Measurements from ENCODE around the gene CAPZB.
A peak's percentile ranks its signal among the peaks of the same experiment; 100 is the strongest.

CAPZB gene

GRCh38 chr1:19454265-19455146 is 30.8 kb downstream of the CAPZB start:
- H3K27ac Mint-ChIP-seq = peak overlapping the region; percentile 89
- H3K36me3 Mint-ChIP-seq = peaks cover 7% of the 10 kb centered on the region
- no peaks in the 10 kb centered on the region for H3K27me3 Mint-ChIP-seq
- H3K4me3 Mint-ChIP-seq = peak overlapping the region; percentile 58
- H3K9me3 Mint-ChIP-seq (ENCODE audit: low read depth) = no peaks in the 10 kb centered on the region
- peaks cover 90% of the 10 kb centered on the region for H3K4me1 Mint-ChIP-seq (ENCODE audit: low read depth)

GRCh38 chr1:19453741-19454201 is 31.6 kb downstream of the CAPZB start:
- Mint-ChIP-seq H3K27me3 (no peaks in the 10 kb centered on the region), H3K27ac (peak overlapping the region; percentile 89), H3K9me3 (ENCODE audit: low read depth) (no peaks in the 10 kb centered on the region), H3K4me1 (ENCODE audit: low read depth) (peaks cover 90% of the 10 kb centered on the region), H3K36me3 (peaks cover 7% of the 10 kb centered on the region), H3K4me3 (peak overlapping the region; percentile 58)

- Mint-ChIP-seq H3K4me3 (no peak overlapping the region), H3K27me3 (no peaks in the 10 kb centered on the region), H3K4me1 (ENCODE audit: low read depth) (peaks cover 93% of the 10 kb centered on the region), H3K27ac (peak overlapping the region; percentile 86), H3K36me3 (peaks cover 14% of the 10 kb centered on the region), H3K9me3 (ENCODE audit: low read depth) (no peaks in the 10 kb centered on the region)
These were observed 33.1 kb downstream of the CAPZB start for GRCh38 chr1:19452221-19452663.

DNA sequence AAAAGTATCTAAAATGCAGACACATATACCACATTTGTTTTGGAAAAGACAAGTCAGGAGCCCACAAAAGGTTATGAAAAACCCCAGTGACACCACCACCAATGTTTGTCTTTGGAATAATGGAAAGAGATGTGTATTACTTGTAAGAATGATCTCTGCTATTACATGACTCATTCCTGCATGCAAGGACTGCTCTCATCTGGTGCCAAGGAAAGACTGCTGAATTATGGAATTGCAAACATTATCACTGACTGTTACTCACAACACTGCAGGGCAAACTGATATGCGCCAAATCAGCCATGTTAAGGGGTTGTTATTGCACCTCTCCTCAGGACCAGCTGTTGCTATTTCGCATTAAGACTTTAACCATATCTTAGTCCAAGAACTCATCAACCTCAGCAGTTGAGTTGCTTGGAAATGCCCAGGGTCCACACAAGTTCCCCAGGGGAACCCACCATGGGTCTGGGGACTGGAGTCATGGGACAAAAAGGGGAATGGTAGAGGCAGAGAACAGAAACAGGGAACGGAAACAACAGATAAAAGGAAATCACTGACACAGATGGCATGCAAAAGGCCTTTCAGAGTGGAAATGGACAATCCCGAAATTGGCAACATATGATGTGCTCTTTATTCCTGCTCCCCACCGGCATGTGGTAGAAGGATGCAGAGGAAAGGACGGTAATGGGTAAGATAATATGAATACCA is 34.4 kb downstream of the CAPZB start:
- peaks cover 91% of the 10 kb centered on the region for H3K4me1 Mint-ChIP-seq (ENCODE audit: low read depth)
- no peaks in the 10 kb centered on the region for H3K9me3 Mint-ChIP-seq (ENCODE audit: low read depth)
- peak overlapping the region; percentile 93 for H3K27ac Mint-ChIP-seq
- H3K4me3 Mint-ChIP-seq = peak overlapping the region; percentile 12
- peaks cover 12% of the 10 kb centered on the region for H3K36me3 Mint-ChIP-seq
- H3K27me3 Mint-ChIP-seq = no peaks in the 10 kb centered on the region

DNA sequence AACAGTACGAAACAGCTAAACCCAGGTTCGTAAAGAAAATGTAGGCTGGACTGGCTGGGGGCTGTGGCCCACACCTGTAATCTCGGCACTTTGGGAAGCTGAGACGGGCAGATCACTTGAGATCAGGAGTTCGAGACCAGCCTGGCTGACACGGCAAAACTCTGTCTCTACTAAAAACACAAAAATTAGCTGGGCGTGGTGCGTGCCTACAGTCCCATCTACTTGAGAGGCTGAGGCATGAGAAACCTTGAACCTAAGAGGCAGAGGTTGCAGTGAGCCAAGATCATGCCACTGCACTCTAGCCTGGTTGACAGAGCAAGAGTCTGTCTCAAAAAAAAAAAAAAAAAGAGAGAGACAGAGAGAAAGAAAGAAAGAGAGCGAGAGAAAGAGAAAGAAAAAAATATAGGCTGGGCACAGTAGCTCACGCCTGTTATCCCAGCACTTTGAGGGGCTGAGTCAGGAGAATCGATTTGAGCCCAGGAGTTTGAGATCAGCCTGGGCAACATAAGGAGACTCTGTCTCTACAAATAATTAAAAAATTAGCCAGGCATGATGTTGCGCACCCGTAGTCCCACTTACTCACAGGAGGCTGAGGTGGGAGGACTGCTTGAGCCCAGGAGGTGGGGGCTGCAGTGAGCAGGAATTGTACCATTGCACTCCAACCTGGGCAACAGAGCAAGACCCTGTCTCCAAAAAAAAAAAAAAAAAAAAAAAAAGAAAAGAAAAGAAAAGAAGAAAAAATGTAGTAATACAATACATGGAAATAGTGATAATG is 35.7 kb downstream of the CAPZB start:
- H3K4me3 Mint-ChIP-seq = peak overlapping the region; percentile 76
- no peaks in the 10 kb centered on the region for H3K9me3 Mint-ChIP-seq (ENCODE audit: low read depth)
- peaks cover 12% of the 10 kb centered on the region for H3K36me3 Mint-ChIP-seq
- H3K27me3 Mint-ChIP-seq = no peaks in the 10 kb centered on the region
- H3K4me1 Mint-ChIP-seq (ENCODE audit: low read depth) = peaks cover 91% of the 10 kb centered on the region
- H3K27ac Mint-ChIP-seq = peak overlapping the region; percentile 93

- Mint-ChIP-seq H3K9me3 (ENCODE audit: low read depth) (no peaks in the 10 kb centered on the region), H3K4me1 (ENCODE audit: low read depth) (peaks cover 90% of the 10 kb centered on the region), H3K36me3 (peaks cover 12% of the 10 kb centered on the region), H3K27ac (peak overlapping the region; percentile 93), H3K4me3 (peak overlapping the region; percentile 76), H3K27me3 (no peaks in the 10 kb centered on the region)
These were observed 36.6 kb downstream of the CAPZB start for GRCh38 chr1:19448491-19449439.

GRCh38 chr1:19447550-19447949 is 37.8 kb downstream of the CAPZB start:
- H3K27ac Mint-ChIP-seq = peak overlapping the region; percentile 93
- no peaks in the 10 kb centered on the region for H3K27me3 Mint-ChIP-seq
- H3K9me3 Mint-ChIP-seq (ENCODE audit: low read depth) = no peaks in the 10 kb centered on the region
- peaks cover 12% of the 10 kb centered on the region for H3K36me3 Mint-ChIP-seq
- H3K4me1 Mint-ChIP-seq (ENCODE audit: low read depth) = peaks cover 90% of the 10 kb centered on the region
- H3K4me3 Mint-ChIP-seq = peak overlapping the region; percentile 76

DNA sequence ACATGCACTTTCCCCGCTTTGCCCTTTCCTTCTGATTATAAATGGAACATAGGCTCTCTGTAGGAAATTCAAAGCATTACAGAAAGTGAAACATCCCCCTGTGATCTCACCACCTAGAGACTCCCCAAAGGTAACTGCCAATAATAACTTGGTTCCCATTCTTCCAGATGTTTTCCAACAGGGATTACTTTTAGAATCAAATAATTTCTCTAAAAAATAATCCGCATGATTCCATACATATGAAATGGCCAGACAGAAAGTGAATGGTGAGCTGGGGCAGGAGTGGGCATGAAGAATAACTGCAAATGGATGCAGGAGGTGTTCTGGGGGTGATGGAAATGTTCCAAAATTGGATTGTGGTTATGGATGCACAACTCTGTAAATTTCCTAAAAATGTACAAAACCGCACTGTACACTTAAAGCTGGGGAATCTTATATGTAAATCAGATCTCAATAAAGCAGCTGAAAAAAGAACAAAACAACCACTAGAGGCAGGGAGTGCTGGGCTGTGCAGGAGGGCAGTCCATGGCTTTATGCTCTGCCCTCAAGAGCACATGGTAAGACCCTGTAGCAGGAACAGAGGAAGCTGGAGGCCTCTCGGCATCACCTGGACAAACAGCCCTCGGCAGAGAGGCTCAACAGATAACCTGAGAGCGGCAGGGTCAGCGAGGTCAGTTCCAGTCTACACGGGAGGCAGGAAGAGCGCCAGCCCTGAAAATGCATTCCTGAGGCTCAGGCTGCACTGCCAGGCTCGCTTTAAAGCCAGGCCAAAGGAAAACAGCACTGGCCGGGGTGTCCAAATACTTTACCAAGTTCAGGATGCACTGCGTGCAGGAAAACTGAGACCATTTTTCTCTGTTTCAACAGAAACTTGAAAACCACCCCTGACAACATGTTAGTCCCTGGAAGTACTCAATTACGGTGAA is 39.7 kb downstream of the CAPZB start:
- H3K4me3 Mint-ChIP-seq = peak overlapping the region; percentile 65
- H3K36me3 Mint-ChIP-seq = peaks cover 9% of the 10 kb centered on the region
- H3K27ac Mint-ChIP-seq = peak overlapping the region; percentile 91
- peaks cover 92% of the 10 kb centered on the region for H3K4me1 Mint-ChIP-seq (ENCODE audit: low read depth)
- no peaks in the 10 kb centered on the region for H3K9me3 Mint-ChIP-seq (ENCODE audit: low read depth)
- H3K27me3 Mint-ChIP-seq = no peaks in the 10 kb centered on the region

GRCh38 chr1:19444296-19445021 is 40.9 kb downstream of the CAPZB start:
- Mint-ChIP-seq H3K4me1 (ENCODE audit: low read depth) (peaks cover 92% of the 10 kb centered on the region), H3K27me3 (no peaks in the 10 kb centered on the region), H3K4me3 (peak overlapping the region; percentile 35), H3K27ac (peak overlapping the region; percentile 91), H3K36me3 (peaks cover 9% of the 10 kb centered on the region), H3K9me3 (ENCODE audit: low read depth) (no peaks in the 10 kb centered on the region)

DNA sequence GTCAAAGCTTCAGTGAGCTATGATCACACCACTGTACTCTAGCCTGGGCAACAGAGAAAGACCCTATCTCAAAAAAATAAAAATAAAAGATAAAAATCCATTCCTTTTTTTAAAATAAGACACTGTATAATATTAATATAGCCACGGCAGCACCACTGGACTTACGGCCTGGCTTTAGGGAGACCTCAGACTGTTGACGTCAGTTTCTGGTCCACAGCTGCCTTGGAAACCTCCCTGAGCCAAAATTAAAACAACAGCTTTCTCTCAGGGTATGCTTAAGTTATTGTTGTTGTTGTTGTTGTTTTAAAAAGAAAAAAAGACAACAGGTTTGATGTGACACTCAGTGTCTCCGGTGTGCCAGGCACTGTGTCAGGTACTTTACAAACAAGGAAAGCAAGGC is 42.0 kb downstream of the CAPZB start:
- no peak overlapping the region for H3K4me3 Mint-ChIP-seq
- no peaks in the 10 kb centered on the region for H3K9me3 Mint-ChIP-seq (ENCODE audit: low read depth)
- H3K27me3 Mint-ChIP-seq = no peaks in the 10 kb centered on the region
- peak overlapping the region; percentile 75 for H3K27ac Mint-ChIP-seq
- peaks cover 92% of the 10 kb centered on the region for H3K4me1 Mint-ChIP-seq (ENCODE audit: low read depth)
- peaks cover 6% of the 10 kb centered on the region for H3K36me3 Mint-ChIP-seq

GRCh38 chr1:19442154-19443096 is 42.9 kb downstream of the CAPZB start:
- Mint-ChIP-seq H3K27me3 (no peaks in the 10 kb centered on the region), H3K36me3 (peaks cover 2% of the 10 kb centered on the region), H3K4me3 (no peak overlapping the region), H3K27ac (peak overlapping the region; percentile 83), H3K9me3 (ENCODE audit: low read depth) (no peaks in the 10 kb centered on the region), H3K4me1 (ENCODE audit: low read depth) (peaks cover 92% of the 10 kb centered on the region)

Measured in activated naive CD8-positive, alpha-beta T cell (primary cell).